ENCODE measurements around the gene LPCAT2. TPM values are rescaled to one million over a fixed set of nuclear protein-coding genes. Genes with fewer than 3 reads are reported as not detected.

The LPCAT2 gene
- polyA plus RNA-seq, 3 donors, result 28.5 to 49.7 (median 47.1) TPM

DNA sequence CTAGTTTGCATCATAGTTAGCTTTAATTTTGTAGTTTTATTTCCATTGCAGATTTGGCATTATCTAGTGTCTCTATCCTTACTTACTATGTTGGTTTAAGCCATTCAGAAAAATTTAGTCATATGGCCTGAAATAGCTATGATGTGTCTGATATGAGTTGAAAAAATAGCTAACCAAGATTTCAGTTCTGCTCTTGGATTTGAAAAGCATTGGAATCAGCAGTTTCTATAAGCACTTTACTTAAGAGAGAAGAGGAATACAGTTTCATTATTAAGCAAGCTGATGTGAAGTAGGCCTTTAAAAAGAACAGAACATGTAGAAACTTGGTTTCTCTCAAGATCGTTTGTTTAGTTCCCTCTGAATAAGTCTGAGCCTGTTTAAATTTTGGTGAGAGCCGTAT, 25.9 kb downstream of the LPCAT2 start:
- Histone ChIP-seq H3K4me2 (replicated peaks; ENCODE audit: extremely low read depth, low read length, poor library complexity, severe bottlenecking) (no peak overlapping the region), H3K79me2 (ENCODE audit: insufficient read depth, low read length) (no peaks in the 10 kb centered on the region), H4K20me1 (ENCODE audit: insufficient read depth, low read length) (peaks cover 3% of the 10 kb centered on the region), H3K4me1 (ENCODE audit: control insufficient read depth in 1 of 2, insufficient read depth in 2 of 2, low read length in 2 of 2) (peaks cover 25 to 36% of the 10 kb centered on the region in 2 donors), H3K27me3 (ENCODE audit: control insufficient read depth in 2 of 2, insufficient read depth in 2 of 2, low read length in 2 of 2) (no peaks in the 10 kb centered on the region), H3K4me3 (replicated peaks in 1 of 3; ENCODE audit: low read depth in 2 of 3, low read length in 3 of 3) (no peak overlapping the region), H2AFZ (ENCODE audit: insufficient read depth, low read depth, low read length, poor library complexity, severe bottlenecking) (no peak overlapping the region), H3K27ac (ENCODE audit: low read depth in 1 of 2, low read length in 2 of 2) (peak overlapping the region in 1 of 2 donors; percentile 28), H3K36me3 (replicated peaks in 1 of 2; ENCODE audit: control insufficient read depth in 1 of 2, insufficient read depth in 2 of 2, low read length in 2 of 2) (peaks cover 46 to 74% of the 10 kb centered on the region in 2 donors), H3K9ac (ENCODE audit: insufficient read depth, low read length, poor library complexity, severe bottlenecking) (no peak overlapping the region), H3K9me3 (replicated peaks in 1 of 2; ENCODE audit: control insufficient read depth in 1 of 2, insufficient read depth in 1 of 2, low read length in 2 of 2) (no peaks in the 10 kb centered on the region)
- no CpG with 5 or more reads among the region's 2 CpGs for WGBS (ENCODE audit: insufficient coverage)
- H3K27me3 Mint-ChIP-seq (ENCODE audit: low read depth in 3 of 3), result peaks cover 0 to 2% (median 0%) of the 10 kb centered on the region in 3 donors
- peaks cover 33% of the 10 kb centered on the region for H3K4me1 Mint-ChIP-seq
- DNase-seq, result peak in 2 of 3 donors; percentile 0 to 15
- no peak overlapping the region for H3K4me3 Mint-ChIP-seq
- intact Hi-C loops (cut with micrococcal nuclease), result no loop called here
- TF ChIP-seq CTCF (IDR thresholded peaks at IDR 0.05), result no peak
- H3K36me3 Mint-ChIP-seq, result peaks cover 49 to 53% of the 10 kb centered on the region in 2 donors
- peaks cover 0 to 3% (median 0%) of the 10 kb centered on the region in 7 donors for H3K9me3 Mint-ChIP-seq
- peak overlapping the region in 6 of 7 donors; percentile 12 to 82 (median 64) for H3K27ac Mint-ChIP-seq

GRCh38 chr16:55539049-55539448, 30.2 kb downstream of the LPCAT2 start:
- peaks cover 29 to 33% of the 10 kb centered on the region in 2 donors for H3K36me3 Mint-ChIP-seq
- no peaks in the 10 kb centered on the region for H4K20me1 ChIP-seq (ENCODE audit: insufficient read depth, low read length)
- no peaks in the 10 kb centered on the region for H3K9me3 Mint-ChIP-seq
- WGBS (ENCODE audit: insufficient coverage), result no CpG with 5 or more reads among the region's 5 CpGs
- H3K36me3 ChIP-seq (replicated peaks in 1 of 2; ENCODE audit: control insufficient read depth in 1 of 2, insufficient read depth in 2 of 2, low read length in 2 of 2), result peaks cover 19 to 59% of the 10 kb centered on the region in 2 donors
- H2AFZ ChIP-seq (ENCODE audit: insufficient read depth, low read depth, low read length, poor library complexity, severe bottlenecking), result no peak overlapping the region
- H3K4me1 ChIP-seq (ENCODE audit: control insufficient read depth in 1 of 2, insufficient read depth in 2 of 2, low read length in 2 of 2), result peaks cover 27 to 55% of the 10 kb centered on the region in 2 donors
- H3K9me3 ChIP-seq (replicated peaks in 1 of 2; ENCODE audit: control insufficient read depth in 1 of 2, insufficient read depth in 1 of 2, low read length in 2 of 2), result no peaks in the 10 kb centered on the region
- H3K4me3 ChIP-seq (replicated peaks in 1 of 3; ENCODE audit: low read depth in 2 of 3, low read length in 3 of 3), result peak overlapping the region in 1 of 3 experiments; percentile 18
- H3K9ac ChIP-seq (ENCODE audit: insufficient read depth, low read length, poor library complexity, severe bottlenecking), result no peak overlapping the region
- H3K27me3 ChIP-seq (ENCODE audit: control insufficient read depth in 2 of 2, insufficient read depth in 2 of 2, low read length in 2 of 2), result no peaks in the 10 kb centered on the region
- peak overlapping the region; percentile 84 to 96 (median 92) for H3K27ac Mint-ChIP-seq
- H3K4me2 ChIP-seq (replicated peaks; ENCODE audit: extremely low read depth, low read length, poor library complexity, severe bottlenecking), result peak overlapping the region; percentile 38
- peak; percentile 71 to 88 (median 77) for DNase-seq
- peaks cover 37% of the 10 kb centered on the region for H3K4me1 Mint-ChIP-seq
- peak overlapping the region in 1 of 2 donors; percentile 84 for H3K27ac ChIP-seq (ENCODE audit: low read depth in 1 of 2, low read length in 2 of 2)
- no peaks in the 10 kb centered on the region for H3K79me2 ChIP-seq (ENCODE audit: insufficient read depth, low read length)
- peaks cover 0 to 2% (median 0%) of the 10 kb centered on the region in 3 donors for H3K27me3 Mint-ChIP-seq (ENCODE audit: low read depth in 3 of 3)
- H3K4me3 Mint-ChIP-seq, result peak overlapping the region in 1 of 2 donors; percentile 51
- TF ChIP-seq CTCF (IDR thresholded peaks at IDR 0.05), result no peak
- intact Hi-C loops (cut with micrococcal nuclease), result no loop called here
